Measurements from ENCODE around the gene DCUN1D4. TPM values are rescaled to one million over a fixed set of nuclear protein-coding genes. Genes with fewer than 3 reads are reported as not detected.

The DCUN1D4 gene
- total RNA-seq, 4 donors from 2014 or later, result 38.2 to 109 (median 88.1) TPM

- H3K4me3 ChIP-seq, result no peak overlapping the region
- no peaks in the 10 kb centered on the region for H3K4me1 ChIP-seq
- H3K36me3 ChIP-seq, result no peaks in the 10 kb centered on the region
- no peak for DNase-seq
- H3K27ac ChIP-seq, result no peak overlapping the region
- TF ChIP-seq CTCF (IDR thresholded peaks at IDR 0.05), result no peak
- no peak for TF ChIP-seq POLR2A (IDR thresholded peaks at IDR 0.05)
- H3K9me3 ChIP-seq, result no peaks in the 10 kb centered on the region
- H3K27me3 ChIP-seq, result no peaks in the 10 kb centered on the region
- intact Hi-C loops (cut with DNase I; ENCODE audit: low total_unique reads), result no loop called here
Observed at GRCh38 chr4:51870441-51871188, 27.7 kb downstream of the DCUN1D4 start.

- no peaks in the 10 kb centered on the region for H3K36me3 ChIP-seq
- H3K27ac ChIP-seq, result no peak overlapping the region
- TF ChIP-seq CTCF (IDR thresholded peaks at IDR 0.05) (no peak), POLR2A (IDR thresholded peaks at IDR 0.05) (no peak)
- DNase-seq, result no peak
- no peaks in the 10 kb centered on the region for H3K9me3 ChIP-seq
- intact Hi-C loops (cut with DNase I; ENCODE audit: low total_unique reads), result no loop called here
- H3K4me1 ChIP-seq, result no peaks in the 10 kb centered on the region
- no peaks in the 10 kb centered on the region for H3K27me3 ChIP-seq
- H3K4me3 ChIP-seq, result no peak overlapping the region
Observed at GRCh38 chr4:51872283-51872997, 29.5 kb downstream of the DCUN1D4 start.

- DNase-seq, result no peak
- Histone ChIP-seq H3K4me3 (no peak overlapping the region), H3K4me1 (no peaks in the 10 kb centered on the region), H3K27ac (no peak overlapping the region), H3K9me3 (no peaks in the 10 kb centered on the region), H3K27me3 (no peaks in the 10 kb centered on the region), H3K36me3 (no peaks in the 10 kb centered on the region)
- intact Hi-C loops (cut with DNase I; ENCODE audit: low total_unique reads), result no loop called here
- TF ChIP-seq CTCF (IDR thresholded peaks at IDR 0.05), result no peak
- no peak for TF ChIP-seq POLR2A (IDR thresholded peaks at IDR 0.05)
Observed at GRCh38 chr4:51874551-51874950, 31.6 kb downstream of the DCUN1D4 start.

GRCh38 chr4:51878431-51878830 is 35.5 kb downstream of the DCUN1D4 start:
- intact Hi-C loops (cut with DNase I; ENCODE audit: low total_unique reads), result no loop called here
- H3K9me3 ChIP-seq, result no peaks in the 10 kb centered on the region
- H3K4me1 ChIP-seq, result no peaks in the 10 kb centered on the region
- no peak overlapping the region for H3K27ac ChIP-seq
- H3K36me3 ChIP-seq, result no peaks in the 10 kb centered on the region
- no peak overlapping the region for H3K4me3 ChIP-seq
- DNase-seq, result no peak
- TF ChIP-seq CTCF (IDR thresholded peaks at IDR 0.05) (no peak), POLR2A (IDR thresholded peaks at IDR 0.05) (no peak)
- no peaks in the 10 kb centered on the region for H3K27me3 ChIP-seq
